ENCODE results near the gene CCDC71.

CCDC71 gene

GRCh38 chr3:49191741-49192140 is 25.6 kb upstream of the CCDC71 start:
- H3K27ac ChIP-seq, result no peak overlapping the region
- no peak for TF ChIP-seq CTCF (conservative IDR thresholded peaks at IDR 0.05)

- no peak for TF ChIP-seq CTCF (conservative IDR thresholded peaks at IDR 0.05)
- H3K27ac ChIP-seq, result no peak overlapping the region
Observed at GRCh38 chr3:49183873-49184272, 17.7 kb upstream of the CCDC71 start.

GRCh38 chr3:49182682-49183081 is 16.6 kb upstream of the CCDC71 start:
- H3K27ac ChIP-seq, result no peak overlapping the region
- TF ChIP-seq CTCF (conservative IDR thresholded peaks at IDR 0.05), result no peak

- no peak for TF ChIP-seq CTCF (conservative IDR thresholded peaks at IDR 0.05)
- H3K27ac ChIP-seq, result no peak overlapping the region
Observed at GRCh38 chr3:49181351-49181750, 15.2 kb upstream of the CCDC71 start.

- no peak overlapping the region for H3K27ac ChIP-seq
- TF ChIP-seq CTCF (conservative IDR thresholded peaks at IDR 0.05), result no peak
Observed at GRCh38 chr3:49180116-49180515, 14.0 kb upstream of the CCDC71 start.

- TF ChIP-seq CTCF (conservative IDR thresholded peaks at IDR 0.05), result no peak
- no peak overlapping the region for H3K27ac ChIP-seq
Observed at GRCh38 chr3:49177073-49177472, 10.9 kb upstream of the CCDC71 start.

- H3K27ac ChIP-seq, result no peak overlapping the region
- no peak for TF ChIP-seq CTCF (conservative IDR thresholded peaks at IDR 0.05)
Observed at GRCh38 chr3:49175530-49175929, 9.4 kb upstream of the CCDC71 start.

All from VCaP (cell line).